WI38 (cell line): Measurements from ENCODE around the gene MAP1LC3C.

ENCODE experiments used
- H3K4me3 ChIP-seq: 2 replicates; pipeline ENCODE4 v1.5.1; 2011; ENCODE audit warnings: low read depth, mild to moderate bottlenecking, control low read depth, low read length
- CTCF ChIP-seq: IDR thresholded peaks from 2 replicates; pipeline ENCODE4 v1.5.1; 2012; ENCODE audit warnings: low read depth, mild to moderate bottlenecking, control low read depth, low read length

The MAP1LC3C gene

DNA sequence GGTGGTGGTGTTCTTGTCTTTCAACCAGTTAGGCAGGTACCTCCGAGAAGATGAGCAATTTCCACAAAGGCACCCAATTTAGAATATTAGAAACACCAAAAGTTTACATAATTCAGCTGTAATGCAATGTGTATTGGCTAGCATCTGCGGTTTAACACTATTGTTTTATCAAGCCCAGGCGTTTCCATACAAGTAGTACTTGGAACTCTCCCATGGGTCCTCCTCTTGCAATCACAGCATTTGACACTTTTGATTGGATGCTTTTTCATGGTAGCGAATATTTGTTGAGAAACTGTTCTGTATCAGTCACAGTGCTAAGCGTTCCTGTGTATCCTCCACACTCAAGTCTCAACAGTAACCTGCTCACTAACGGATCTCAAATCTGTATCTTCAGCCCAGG is 20.1 kb upstream of the MAP1LC3C start:
- no peak for TF ChIP-seq CTCF
- H3K4me3 ChIP-seq, result no peak overlapping the region

DNA sequence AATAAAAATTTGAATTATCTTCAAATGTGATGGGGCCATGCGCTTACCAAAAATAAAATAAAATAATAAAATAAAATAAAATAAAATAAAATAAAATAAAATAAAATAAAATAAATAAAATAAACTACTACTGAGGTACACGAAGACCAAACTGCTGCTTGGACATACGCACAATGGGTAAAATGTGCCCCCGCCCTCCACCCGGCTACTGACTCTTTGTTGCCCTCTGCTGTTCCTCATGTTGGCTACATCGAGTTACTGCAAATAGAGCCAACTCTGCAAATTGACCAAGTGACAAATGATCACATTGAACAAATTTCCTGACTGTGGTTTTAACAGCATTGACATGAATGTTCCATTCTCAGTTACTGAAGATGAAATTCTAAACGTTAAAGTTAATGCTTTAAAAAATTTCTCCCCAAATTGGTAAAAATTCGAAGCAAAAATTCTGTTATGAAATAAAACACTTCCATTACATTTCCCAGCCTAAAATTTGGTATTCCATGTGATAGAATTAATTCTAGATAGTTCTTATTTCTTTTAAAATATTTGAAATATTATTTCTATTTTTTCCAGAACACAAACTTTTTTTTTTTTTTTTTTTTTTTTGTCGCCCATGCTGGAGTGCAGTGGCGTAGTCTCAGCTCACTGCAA is 18.8 kb upstream of the MAP1LC3C start:
- no peak overlapping the region for H3K4me3 ChIP-seq
- TF ChIP-seq CTCF, result peak; percentile 48

DNA sequence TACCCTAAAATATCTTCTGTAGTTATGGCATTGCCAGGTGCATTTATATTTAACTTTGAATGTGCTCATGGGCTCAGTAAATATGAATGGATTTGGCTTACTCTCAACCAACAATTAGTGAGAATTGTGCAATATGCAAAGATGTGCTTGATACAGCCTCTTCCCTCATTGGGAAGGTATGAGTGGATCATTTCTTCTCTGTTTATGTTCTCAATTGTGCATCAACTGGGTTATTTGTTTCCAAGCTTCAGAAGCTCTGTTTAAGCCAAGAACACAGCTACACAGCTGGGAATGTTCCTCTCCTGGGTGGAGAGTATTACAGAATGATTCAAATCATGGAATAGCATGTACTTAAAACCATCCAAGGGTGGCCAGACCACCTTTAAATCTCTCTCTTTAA is 17.6 kb upstream of the MAP1LC3C start:
- TF ChIP-seq CTCF, result no peak
- H3K4me3 ChIP-seq, result no peak overlapping the region

GRCh38 chr1:242011894-242012660 is 13.2 kb upstream of the MAP1LC3C start:
- no peak overlapping the region for H3K4me3 ChIP-seq
- no peak for TF ChIP-seq CTCF

GRCh38 chr1:242008826-242009495 is 10.1 kb upstream of the MAP1LC3C start:
- no peak overlapping the region for H3K4me3 ChIP-seq
- no peak for TF ChIP-seq CTCF

GRCh38 chr1:242006976-242007375 is 8.1 kb upstream of the MAP1LC3C start:
- TF ChIP-seq CTCF, result no peak
- no peak overlapping the region for H3K4me3 ChIP-seq
